AG09319 (cell line): ENCODE measurements around the gene GPR52.

Experiments
- DNase-seq: peaks from one replicate; pipeline ENCODE4 v3.0.0-alpha.2; 2010; ENCODE audit warnings: low read depth; ENCODE audit errors: extremely low read depth
- TF ChIP-seq, protein P1 (sequence below): IDR thresholded peaks from 2 replicates; pipeline ENCODE4 v1.5.1; 2011; ENCODE audit warnings: low read depth, mild to moderate bottlenecking, inconsistent platforms, low read length, moderate library complexity

Gene GPR52

DNA sequence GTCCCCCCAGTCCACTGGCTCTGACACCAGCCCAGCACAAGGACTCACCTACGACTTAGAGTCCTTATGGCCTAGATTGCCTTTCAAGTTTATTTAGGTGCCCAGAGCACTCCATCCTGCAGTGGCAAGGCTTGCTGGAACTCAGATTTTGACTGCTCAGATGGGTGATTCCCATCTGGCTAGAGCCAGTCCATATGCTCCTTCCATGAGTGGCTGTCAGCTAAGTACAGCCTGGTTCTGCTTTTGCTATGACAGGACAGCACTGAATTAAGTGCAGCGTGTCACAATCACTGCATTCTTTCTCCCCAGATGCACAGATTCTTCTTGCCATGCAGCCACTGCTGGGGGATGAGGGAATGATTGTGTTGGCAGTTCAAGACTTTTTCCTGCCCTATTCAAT, 43.8 kb downstream of the GPR52 start:
- TF ChIP-seq, protein P1, sequence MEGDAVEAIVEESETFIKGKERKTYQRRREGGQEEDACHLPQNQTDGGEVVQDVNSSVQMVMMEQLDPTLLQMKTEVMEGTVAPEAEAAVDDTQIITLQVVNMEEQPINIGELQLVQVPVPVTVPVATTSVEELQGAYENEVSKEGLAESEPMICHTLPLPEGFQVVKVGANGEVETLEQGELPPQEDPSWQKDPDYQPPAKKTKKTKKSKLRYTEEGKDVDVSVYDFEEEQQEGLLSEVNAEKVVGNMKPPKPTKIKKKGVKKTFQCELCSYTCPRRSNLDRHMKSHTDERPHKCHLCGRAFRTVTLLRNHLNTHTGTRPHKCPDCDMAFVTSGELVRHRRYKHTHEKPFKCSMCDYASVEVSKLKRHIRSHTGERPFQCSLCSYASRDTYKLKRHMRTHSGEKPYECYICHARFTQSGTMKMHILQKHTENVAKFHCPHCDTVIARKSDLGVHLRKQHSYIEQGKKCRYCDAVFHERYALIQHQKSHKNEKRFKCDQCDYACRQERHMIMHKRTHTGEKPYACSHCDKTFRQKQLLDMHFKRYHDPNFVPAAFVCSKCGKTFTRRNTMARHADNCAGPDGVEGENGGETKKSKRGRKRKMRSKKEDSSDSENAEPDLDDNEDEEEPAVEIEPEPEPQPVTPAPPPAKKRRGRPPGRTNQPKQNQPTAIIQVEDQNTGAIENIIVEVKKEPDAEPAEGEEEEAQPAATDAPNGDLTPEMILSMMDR: no peak
- DNase-seq: no peak

DNA sequence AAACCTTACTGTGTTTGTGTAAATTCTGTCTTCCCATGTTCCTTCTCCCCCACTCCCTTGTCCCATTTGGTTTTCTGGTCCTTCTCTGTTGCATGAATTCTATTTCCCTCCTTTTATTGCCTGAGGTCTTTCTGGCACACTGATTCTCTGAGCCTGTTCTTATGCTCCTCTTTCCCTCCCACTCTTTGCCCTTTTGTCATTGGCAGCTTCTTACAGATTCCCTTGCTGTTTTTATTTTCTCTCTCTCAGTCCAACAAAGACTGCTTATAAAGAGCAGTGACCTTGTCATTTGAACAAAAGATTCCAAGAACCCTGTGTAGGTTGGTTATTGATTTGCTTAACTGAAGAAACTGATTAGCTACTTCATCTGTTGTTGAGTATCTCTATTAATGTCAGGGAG, 49.7 kb downstream of the GPR52 start:
- TF ChIP-seq, protein P1: no peak
- DNase-seq: no peak
